ENCODE results near the gene PRAME.

DNA sequence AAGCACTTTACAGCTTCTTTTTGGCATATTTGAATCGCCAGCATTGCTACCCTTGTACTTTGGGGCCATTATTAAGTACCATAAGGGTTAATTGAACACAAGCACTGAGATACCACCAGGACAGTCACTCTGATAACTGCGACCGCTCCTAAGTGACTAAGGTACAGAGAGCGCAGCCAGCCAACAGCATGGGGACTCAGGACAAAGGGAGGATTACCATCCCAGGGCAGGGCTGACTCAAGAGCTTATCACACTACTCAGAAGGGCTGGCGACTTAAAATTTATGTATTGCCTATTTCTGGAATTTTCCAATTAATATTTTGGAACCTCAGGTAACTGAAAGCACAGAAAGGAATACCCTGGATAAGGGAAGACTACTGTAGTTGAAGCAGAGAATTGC, 39.5 kb downstream of the PRAME start:
- TF ChIP-seq, protein P1, sequence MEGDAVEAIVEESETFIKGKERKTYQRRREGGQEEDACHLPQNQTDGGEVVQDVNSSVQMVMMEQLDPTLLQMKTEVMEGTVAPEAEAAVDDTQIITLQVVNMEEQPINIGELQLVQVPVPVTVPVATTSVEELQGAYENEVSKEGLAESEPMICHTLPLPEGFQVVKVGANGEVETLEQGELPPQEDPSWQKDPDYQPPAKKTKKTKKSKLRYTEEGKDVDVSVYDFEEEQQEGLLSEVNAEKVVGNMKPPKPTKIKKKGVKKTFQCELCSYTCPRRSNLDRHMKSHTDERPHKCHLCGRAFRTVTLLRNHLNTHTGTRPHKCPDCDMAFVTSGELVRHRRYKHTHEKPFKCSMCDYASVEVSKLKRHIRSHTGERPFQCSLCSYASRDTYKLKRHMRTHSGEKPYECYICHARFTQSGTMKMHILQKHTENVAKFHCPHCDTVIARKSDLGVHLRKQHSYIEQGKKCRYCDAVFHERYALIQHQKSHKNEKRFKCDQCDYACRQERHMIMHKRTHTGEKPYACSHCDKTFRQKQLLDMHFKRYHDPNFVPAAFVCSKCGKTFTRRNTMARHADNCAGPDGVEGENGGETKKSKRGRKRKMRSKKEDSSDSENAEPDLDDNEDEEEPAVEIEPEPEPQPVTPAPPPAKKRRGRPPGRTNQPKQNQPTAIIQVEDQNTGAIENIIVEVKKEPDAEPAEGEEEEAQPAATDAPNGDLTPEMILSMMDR (IDR thresholded peaks at IDR 0.05): no peak
- no peak for TF ChIP-seq POLR2A (IDR thresholded peaks at IDR 0.05)

All from heart left ventricle (tissue), 13 donors.